DOHH2 (cell line): ENCODE data around the gene MAGIX.

ENCODE experiments used
- CTCF ChIP-seq: fragments of 200-600 bp; sonication (generic); IDR thresholded peaks from one replicate; pipeline ENCODE4 v1.5.1; 2014; ENCODE audit warnings: antibody characterized with exemption, mild to moderate bottlenecking, low read depth, low read length; ENCODE audit not compliant: poor library complexity, severe bottlenecking
- EZH2phosphoT487 ChIP-seq: fragments of 200-600 bp; sonication (generic); IDR thresholded peaks from 2 replicates; pipeline ENCODE4 v1.6.1; 2017; ENCODE audit warnings: borderline replicate concordance, mild to moderate bottlenecking, antibody characterized with exemption, low read length, moderate library complexity, mixed read lengths

GRCh38 chrX:49191574-49192011 lies 29.0 kb downstream of the MAGIX start:
- TF ChIP-seq CTCF, result no peak
- no peak for TF ChIP-seq EZH2phosphoT487
